K562 (cell line): ENCODE results near the gene CSTF1. TPM values are rescaled to one million over a fixed set of nuclear protein-coding genes. Genes with fewer than 3 reads are reported as not detected.

Source experiments
- ATAC-seq: fragments of 200-7000 bp; cut with Tn5 transposase; 3 replicates; pipeline ENCODE4 v1.9.1; 2020; ENCODE audit warnings: moderate library complexity
- BruUV-seq: library from RNA; stranded (reverse); fragments of 400-500 nt; replicated peaks from 2 replicates; lab custom pipeline; 2021; lab: Mats Ljungman, UMichigan
- CTCF ChIA-PET: fragments of 300-600 bp; formaldehyde crosslinking; extraction: SDS; loops from one replicate; lab custom pipeline; 2021; ENCODE audit warnings: low intra/inter-chr PET ratio; lab: Yijun Ruan, JAX
- POLR2A ChIA-PET: fragments of 300-600, 350-650 bp; sonication (Branson Sonifier 250); formaldehyde crosslinking; extraction: SDS; loops from one replicate; lab custom pipeline; 2021; ENCODE audit warnings: antibody characterized with exemption, inconsistent platforms; lab: Yijun Ruan, JAX
- DNase-seq, 4 experiments: peaks; one replicate each; pipeline versions ENCODE4 v3.0.0 to v3.0.0-alpha.2; 2011 to 2018; ENCODE audit warnings: low spot score in 3 of 4, mixed read lengths in 3 of 4; ENCODE audit errors: extremely low read depth in 1 of 4
- FAIRE-seq: peaks from 2 replicates; lab custom pipeline; 2011; peaks lifted over from hg19 to GRCh38; lab: Jason Lieb, UNC
- H2AFZ ChIP-seq: 2 replicates; pipeline ENCODE4 v1.6.0; 2011; ENCODE audit warnings: low read depth, low read length, control low read depth, inconsistent platforms
- H3K27ac ChIP-seq: fragments of 200-600 bp; 3 replicates; pipeline ENCODE4 v1.8.0; 2011; ENCODE audit warnings: low read depth, mild to moderate bottlenecking, control low read depth, inconsistent platforms, low read length, moderate library complexity, mixed read lengths; ENCODE audit errors: extremely low read depth
- H3K27me3 ChIP-seq, 2 experiments: fragments of 300-600 bp in 1 of 2; 2 replicates in 1 of 2; 3 replicates in 1 of 2; pipeline versions ENCODE4 v1.6.0 to v1.8.0; 2011; ENCODE audit warnings: inconsistent platforms in 2 of 2, low read length in 2 of 2, mild to moderate bottlenecking in 1 of 2, mixed read lengths in 1 of 2, moderate library complexity in 1 of 2; ENCODE audit not compliant: control insufficient read depth in 2 of 2, insufficient read depth in 2 of 2
- H3K36me3 ChIP-seq: fragments of 300-600 bp; 3 replicates; pipeline ENCODE4 v1.8.0; 2011; ENCODE audit warnings: mild to moderate bottlenecking, low read length, inconsistent platforms; ENCODE audit not compliant: control insufficient read depth, insufficient read depth
- H3K4me1 ChIP-seq, 2 experiments: fragments of 200-600 bp in 1 of 2; replicated peaks in 1 of 2; 2 replicates in 1 of 2; 3 replicates in 1 of 2; pipeline versions ENCODE4 v1.5.1 to v1.8.0; 2011; ENCODE audit warnings: inconsistent platforms in 2 of 2, low read length in 2 of 2, mild to moderate bottlenecking in 1 of 2, mixed read lengths in 1 of 2, moderate library complexity in 1 of 2; ENCODE audit not compliant: control insufficient read depth in 2 of 2, insufficient read depth in 2 of 2
- H3K4me2 ChIP-seq: 2 replicates; pipeline ENCODE4 v1.6.1; 2011; ENCODE audit warnings: low read length, control low read depth, inconsistent platforms, mixed read lengths; ENCODE audit not compliant: insufficient read depth
- H3K4me3 ChIP-seq: fragments of 200-600 bp; sonication (generic), shearing (Covaris generic); 2 replicates; pipeline ENCODE4 v1.5.1; 2016; ENCODE audit warnings: control low read depth, inconsistent platforms
- H3K79me2 ChIP-seq: fragments of 200-600 bp; 3 replicates; pipeline ENCODE4 v1.8.0; 2011; ENCODE audit warnings: low read length, inconsistent platforms; ENCODE audit not compliant: control insufficient read depth, insufficient read depth
- H3K9ac ChIP-seq, 2 experiments: 2 replicates each; pipeline versions ENCODE4 v1.6.0 to v1.6.1; 2011; ENCODE audit warnings: low read depth in 2 of 2, low read length in 2 of 2, control low read depth in 1 of 2, inconsistent platforms in 1 of 2, mild to moderate bottlenecking in 1 of 2, mixed read lengths in 1 of 2; ENCODE audit not compliant: insufficient read depth in 1 of 2
- H3K9me1 ChIP-seq: one replicate; pipeline ENCODE4 v1.6.0; 2011; ENCODE audit warnings: inconsistent platforms, mild to moderate bottlenecking, low read length, moderate library complexity; ENCODE audit not compliant: control insufficient read depth, insufficient read depth
- H3K9me3 ChIP-seq: replicated peaks from 2 replicates; pipeline ENCODE4 v1.5.1; 2011; ENCODE audit warnings: low read depth, low read length, inconsistent platforms; ENCODE audit not compliant: control insufficient read depth, insufficient read depth
- H4K20me1 ChIP-seq: replicated peaks from 2 replicates; pipeline ENCODE4 v1.6.1; 2011; ENCODE audit warnings: low read length, inconsistent platforms, mixed read lengths; ENCODE audit not compliant: control insufficient read depth, insufficient read depth
- ATF1 ChIP-seq, 2 experiments: fragments of 450-650 bp in 1 of 2; IDR thresholded peaks; 2 replicates each; pipeline ENCODE4 v1.6.1; 2016; ENCODE audit warnings: missing compliant biosample characterization in 1 of 2, missing genetic modification characterization in 1 of 2
- BRD9 ChIP-seq: fragments of 450-650 bp; IDR thresholded peaks from 2 replicates; pipeline ENCODE4 v1.6.1; 2018; ENCODE audit warnings: low read depth; ENCODE audit not compliant: partially characterized antibody
- EP400 ChIP-seq: fragments of 450-650 bp; IDR thresholded peaks from 2 replicates; pipeline ENCODE4 v1.6.1; 2017; ENCODE audit warnings: antibody characterized with exemption, mild to moderate bottlenecking, moderate library complexity
- ILF3 ChIP-seq: fragments of 450-650 bp; IDR thresholded peaks from 2 replicates; pipeline ENCODE4 v1.6.1; 2018; ENCODE audit warnings: antibody characterized with exemption, mild to moderate bottlenecking, moderate library complexity, borderline replicate concordance
- KDM1A ChIP-seq, 2 experiments: fragments of 450-650 bp; IDR thresholded peaks; 2 replicates each; pipeline ENCODE4 v1.6.1; 2016; ENCODE audit warnings: mild to moderate bottlenecking in 2 of 2
- MECOM ChIP-seq: fragments of 250-450 bp; sonication (Bioruptor Pico); IDR thresholded peaks from 2 replicates; pipeline ENCODE4 v1.8.0; 2022; ENCODE audit warnings: inconsistent platforms
- MYNN ChIP-seq, 2 experiments: sonication (generic); formaldehyde crosslinking in 1 of 2; IDR thresholded peaks; 2 replicates each; pipeline versions ENCODE4 v1.5.0 to v1.6.1; 2016 to 2020; ENCODE audit warnings: antibody characterized with exemption in 1 of 2, missing genetic modification reagents in 1 of 2
- PYGO2 ChIP-seq: fragments of 450-650 bp; IDR thresholded peaks from 2 replicates; pipeline ENCODE4 v1.6.1; 2016; ENCODE audit warnings: mild to moderate bottlenecking, missing genetic modification characterization, moderate library complexity, missing compliant biosample characterization
- RBM25 ChIP-seq: fragments of 200-400 bp; formaldehyde crosslinking; IDR thresholded peaks from 2 replicates; pipeline ENCODE4 v1.6.1; 2018; ENCODE audit warnings: low read length, low read depth, moderate library complexity; ENCODE audit not compliant: severe bottlenecking
- SIX5 ChIP-seq, 2 experiments: IDR thresholded peaks; 2 replicates each; pipeline ENCODE4 v1.6.1; 2011; ENCODE audit warnings: low read length in 2 of 2, borderline replicate concordance in 1 of 2, low read depth in 1 of 2, mild to moderate bottlenecking in 1 of 2, moderate library complexity in 1 of 2; ENCODE audit not compliant: insufficient read depth in 1 of 2
- THRAP3 ChIP-seq: fragments of 450-650 bp; IDR thresholded peaks from 2 replicates; pipeline ENCODE4 v1.6.1; 2016; ENCODE audit warnings: mild to moderate bottlenecking, inconsistent platforms, borderline replicate concordance
- TRIM28 ChIP-seq: fragments of 450-650 bp; IDR thresholded peaks from 2 replicates; pipeline ENCODE4 v1.6.1; 2017
- U2AF2 ChIP-seq: fragments of 200-400 bp; formaldehyde crosslinking; optimal IDR thresholded peaks from 2 replicates; pipeline ENCODE3; 2017; ENCODE audit warnings: low read depth, mild to moderate bottlenecking, low read length
- YY1 ChIP-seq, 3 experiments: IDR thresholded peaks; 2 replicates each; pipeline ENCODE4 v1.6.1; 2011; ENCODE audit warnings: low read length in 2 of 3, mild to moderate bottlenecking in 2 of 3, moderate library complexity in 2 of 3, borderline replicate concordance in 1 of 3, control low read depth in 1 of 3, low read depth in 1 of 3; ENCODE audit not compliant: insufficient read depth in 3 of 3, insufficient replicate concordance in 2 of 3, control insufficient read depth in 1 of 3, insufficient read length in 1 of 3; ENCODE audit errors: extremely low read depth in 1 of 3
- ZFPM2 ChIP-seq: fragments of 250-450 bp; sonication (Bioruptor Pico); IDR thresholded peaks from 2 replicates; pipeline ENCODE4 v1.5.1; 2022; ENCODE audit warnings: mild to moderate bottlenecking
- ZNF143 ChIP-seq: sonication (generic); formaldehyde crosslinking; IDR thresholded peaks from 2 replicates; pipeline ENCODE4 v1.9.0; 2022; ENCODE audit warnings: mild to moderate bottlenecking, missing genetic modification reagents
- ZNF431 ChIP-seq: sonication (generic); formaldehyde crosslinking; IDR thresholded peaks from 2 replicates; pipeline ENCODE4 v1.8.0; 2022; ENCODE audit warnings: mild to moderate bottlenecking, missing genetic modification reagents
- ZNF75A ChIP-seq: fragments of 450-650 bp; formaldehyde crosslinking; IDR thresholded peaks from 2 replicates; pipeline ENCODE4 v1.4.0; 2020; ENCODE audit warnings: mild to moderate bottlenecking
- in situ Hi-C: fragments of 300-500 bp; cut with MboI; formaldehyde crosslinking; loops from 4 replicates; pipeline ENCODE4 v1.15.0; 2018; ENCODE audit warnings: inconsistent platforms, mixed read lengths
- intact Hi-C: fragments of 100-400 bp; cut with micrococcal nuclease; formaldehyde crosslinking; loops from 2 replicates; pipeline ENCODE4 v1.14.2; 2022
- polyA plus RNA-seq, 8 experiments: library from polyadenylated mRNA; depleted of rRNA in 4 of 8; stranded (reverse) in 5 of 8; unstranded in 3 of 8; fragments of >200 nt; fragmentation: Nextera tagmentation in 2 of 8; fragmentation: Illumina TruSeq in 1 of 8; extraction: Ambion mirVana in 2 of 8; extraction: Trizol in 1 of 8; gene quantifications; 2 replicates each; pipeline versions ENCODE4 v1.2.1 to v1.2.3, GENCODE V29; 2011 to 2014; ENCODE audit warnings: inconsistent platforms in 1 of 8, missing spikeins in 1 of 8
- total RNA-seq, 7 experiments: library from RNA; depleted of rRNA in 6 of 7; stranded (reverse); fragments of >200 nt in 6 of 7; fragmentation: Illumina TruSeq in 2 of 7; extraction: Trizol in 2 of 7; gene quantifications; 2 replicates each; pipeline versions ENCODE4 v1.2.1 to v1.2.3, GENCODE V29; 2011 to 2021; ENCODE audit warnings: low replicate concordance in 1 of 7
- TF ChIP-seq, protein P1 (sequence below): sonication (generic); formaldehyde crosslinking; IDR thresholded peaks from 2 replicates; pipeline ENCODE4 v1.8.1; 2023; ENCODE audit warnings: mild to moderate bottlenecking, missing genetic modification reagents

Gene CSTF1
- total and polyA plus RNA-seq, 9 of the 15 experiments (the other 6 are each of a cell fraction or from before 2014, with no cell fraction given), result 30.8 to 110 (median 53.4) TPM

DNA sequence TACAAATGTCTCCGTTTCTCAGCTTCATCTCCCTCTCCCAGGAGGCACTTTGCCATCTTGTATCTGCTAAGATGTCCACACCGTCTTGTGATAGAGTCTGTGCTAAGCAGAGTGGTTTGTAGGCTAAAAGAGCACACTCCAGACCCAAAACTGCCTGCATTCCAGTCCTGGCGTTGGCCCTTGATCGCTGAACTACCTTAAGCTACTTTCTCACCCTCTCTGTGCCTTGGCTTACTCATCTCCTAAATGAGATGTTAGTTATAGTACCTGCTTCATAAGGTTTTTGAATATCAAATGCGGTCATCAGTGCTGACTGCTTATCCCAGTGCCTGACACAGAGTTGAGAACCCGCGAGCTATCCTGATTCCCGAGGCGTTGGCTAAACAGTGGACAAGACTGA, 33.6 kb downstream of the CSTF1 start (continued):
- TF ChIP-seq, protein P1, sequence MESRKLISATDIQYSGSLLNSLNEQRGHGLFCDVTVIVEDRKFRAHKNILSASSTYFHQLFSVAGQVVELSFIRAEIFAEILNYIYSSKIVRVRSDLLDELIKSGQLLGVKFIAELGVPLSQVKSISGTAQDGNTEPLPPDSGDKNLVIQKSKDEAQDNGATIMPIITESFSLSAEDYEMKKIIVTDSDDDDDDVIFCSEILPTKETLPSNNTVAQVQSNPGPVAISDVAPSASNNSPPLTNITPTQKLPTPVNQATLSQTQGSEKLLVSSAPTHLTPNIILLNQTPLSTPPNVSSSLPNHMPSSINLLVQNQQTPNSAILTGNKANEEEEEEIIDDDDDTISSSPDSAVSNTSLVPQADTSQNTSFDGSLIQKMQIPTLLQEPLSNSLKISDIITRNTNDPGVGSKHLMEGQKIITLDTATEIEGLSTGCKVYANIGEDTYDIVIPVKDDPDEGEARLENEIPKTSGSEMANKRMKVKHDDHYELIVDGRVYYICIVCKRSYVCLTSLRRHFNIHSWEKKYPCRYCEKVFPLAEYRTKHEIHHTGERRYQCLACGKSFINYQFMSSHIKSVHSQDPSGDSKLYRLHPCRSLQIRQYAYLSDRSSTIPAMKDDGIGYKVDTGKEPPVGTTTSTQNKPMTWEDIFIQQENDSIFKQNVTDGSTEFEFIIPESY (CRISPR knock-in tag), result 0 out of 2 replicates have a peak, but pooled peaks have one; percentile 33
- no peak for TF ChIP-seq MECOM
- TF ChIP-seq KDM1A (IDR thresholded peaks at IDR 0.05), result peak; percentile 34 to 64; a peak in 2 of 4 replicates
- peak; percentile 47 for TF ChIP-seq RBM25
- TF ChIP-seq THRAP3, result no peak
- TF ChIP-seq PYGO2 (tag), result no peak

DNA sequence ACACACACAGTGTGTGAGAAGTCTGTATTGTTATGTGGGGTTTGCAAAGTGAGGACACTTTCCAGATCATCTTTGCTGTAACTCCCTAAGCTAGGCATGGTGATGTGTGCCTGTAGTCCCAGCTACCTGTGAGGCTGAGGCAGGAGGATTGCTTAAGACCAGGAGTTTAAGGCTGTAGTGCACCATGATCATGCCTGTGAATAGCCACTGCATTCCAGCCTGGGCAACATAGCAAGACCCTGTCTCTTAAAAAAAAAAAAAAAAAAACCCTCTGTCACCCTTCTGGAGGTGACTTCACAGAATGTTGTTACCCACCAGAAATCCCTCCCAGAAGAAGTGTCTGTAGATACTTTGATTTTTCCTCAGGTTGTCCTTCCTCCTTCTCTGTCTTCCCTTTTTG, 34.5 kb downstream of the CSTF1 start:
- Histone ChIP-seq H3K4me1 (peaks cover 30 to 66% of the 10 kb centered on the region in 2 experiments), H3K4me3 (no peak overlapping the region), H4K20me1 (peaks cover 31% of the 10 kb centered on the region), H3K9me3 (no peaks in the 10 kb centered on the region), H3K27ac (peak overlapping the region; percentile 14; the same call in 1 of the 3 replicates), H3K9me1 (no peaks in the 10 kb centered on the region), H3K9ac (no peak overlapping the region), H3K4me2 (no peak overlapping the region), H2AFZ (no peak overlapping the region), H3K79me2 (peaks cover 99% of the 10 kb centered on the region), H3K27me3 (no peaks in the 10 kb centered on the region), H3K36me3 (peaks cover 83% of the 10 kb centered on the region)
- DNase-seq (no peak), FAIRE-seq (no peak), ATAC-seq (no peak)
- in situ Hi-C loops, result no loop called here
- no TSS peak for BruUV-seq
- ChIA-PET CTCF (no interaction called here), POLR2A (interaction anchor here (1.3 to 2.2 kb wide), 5 partner anchors 9 to 35 kb away, joined by 4 to 9 read pairs (median 6); partner anchors contain the start of genes AURKA and CSTF1)
- intact Hi-C loops, result no loop called here
- TF ChIP-seq EP400 (no peak), YY1 (IDR thresholded peaks at IDR 0.05; ENCODE audit: borderline replicate concordance in 1 of 3, control insufficient read depth in 1 of 3, extremely low read depth in 1 of 3, insufficient read depth in 3 of 3, insufficient read length in 1 of 3, insufficient replicate concordance in 2 of 3, low read depth in 1 of 3, low read length in 2 of 3) (no peak), TRIM28 (no peak), ZNF431 (CRISPR knock-in tag) (no peak), ZNF75A (CRISPR knock-in tag) (no peak), BRD9 (no peak), ATF1 (CRISPR knock-in tag; IDR thresholded peaks at IDR 0.05) (no peak), ATF1 (tag; IDR thresholded peaks at IDR 0.05) (no peak), MECOM (no peak), SIX5 (IDR thresholded peaks at IDR 0.05; ENCODE audit: borderline replicate concordance in 1 of 2, insufficient read depth in 1 of 2, low read depth in 1 of 2, low read length in 2 of 2) (no peak), MYNN (IDR thresholded peaks at IDR 0.05) (no peak), MYNN (CRISPR knock-in tag; IDR thresholded peaks at IDR 0.05) (no peak), ILF3 (no peak), ZNF143 (CRISPR knock-in tag) (no peak), ZFPM2 (no peak), U2AF2 (no peak)
